ENCODE data around the gene COL23A1.

Gene COL23A1

DNA sequence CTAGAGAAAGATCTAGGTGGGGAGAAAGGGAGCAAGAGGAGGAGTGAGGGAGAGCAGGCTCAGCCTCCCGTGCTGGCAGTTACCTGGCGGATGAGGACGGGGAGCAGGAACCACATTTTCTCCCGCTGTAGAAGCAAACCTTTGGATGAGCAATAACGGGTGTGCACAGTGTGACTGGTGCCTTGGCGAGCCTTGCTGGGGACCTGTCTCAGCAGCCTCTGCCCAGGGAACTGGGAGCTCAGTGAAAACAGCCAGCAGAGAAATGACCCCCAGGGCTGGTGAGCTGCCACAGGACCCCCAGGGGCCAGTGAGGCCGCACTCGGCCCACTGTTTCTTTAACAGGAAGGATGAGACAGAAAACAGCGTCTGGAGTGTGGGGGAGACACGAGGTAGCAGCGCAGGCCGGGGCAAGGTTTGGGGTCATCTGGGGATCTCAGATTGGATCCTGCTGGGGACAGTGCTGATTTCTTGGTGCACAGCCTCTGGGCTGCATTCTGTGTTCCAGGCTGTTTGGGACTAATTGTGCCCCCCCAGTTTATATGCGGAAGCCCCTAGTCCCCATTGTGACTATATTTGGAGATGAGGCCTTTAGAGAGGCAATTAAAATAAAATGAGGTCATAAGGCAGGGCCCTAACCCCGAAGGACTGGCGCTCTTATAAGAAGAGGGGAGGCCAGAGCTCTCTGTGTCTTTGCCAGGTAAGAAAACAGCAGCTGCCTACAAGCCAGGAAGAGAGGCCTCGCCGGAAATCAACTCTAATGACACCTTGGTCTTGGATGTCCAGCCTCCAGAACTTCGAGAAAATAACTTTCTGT lies 238.8 kb downstream of the COL23A1 start:
- DNase-seq = no peak

GRCh38 chr5:178350361-178351220 lies 239.6 kb downstream of the COL23A1 start:
- no peak for DNase-seq

GRCh38 chr5:178349625-178350353 lies 240.4 kb downstream of the COL23A1 start:
- no peak for DNase-seq

DNA sequence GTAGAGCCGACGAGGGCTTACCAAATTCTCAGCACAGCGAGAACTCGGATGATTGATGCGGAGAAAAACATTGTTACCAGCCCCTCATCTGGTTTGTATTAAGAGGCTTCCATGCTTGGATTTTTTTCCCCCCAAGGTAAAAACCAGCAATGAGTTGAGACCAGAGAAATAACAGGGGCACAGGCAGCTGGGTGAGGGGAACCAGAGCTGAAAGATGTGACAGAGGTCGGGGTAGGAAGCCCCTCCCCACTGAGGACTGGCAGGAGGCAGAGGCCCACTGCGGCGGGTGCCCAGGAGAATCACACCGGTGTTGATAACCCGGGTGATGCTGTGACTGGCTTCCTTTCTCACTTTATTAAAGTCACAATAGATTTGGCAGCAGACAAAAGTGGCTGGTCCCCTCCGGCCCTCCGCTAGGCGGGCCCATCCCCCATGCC lies 241.1 kb downstream of the COL23A1 start:
- no peak for DNase-seq

DNA sequence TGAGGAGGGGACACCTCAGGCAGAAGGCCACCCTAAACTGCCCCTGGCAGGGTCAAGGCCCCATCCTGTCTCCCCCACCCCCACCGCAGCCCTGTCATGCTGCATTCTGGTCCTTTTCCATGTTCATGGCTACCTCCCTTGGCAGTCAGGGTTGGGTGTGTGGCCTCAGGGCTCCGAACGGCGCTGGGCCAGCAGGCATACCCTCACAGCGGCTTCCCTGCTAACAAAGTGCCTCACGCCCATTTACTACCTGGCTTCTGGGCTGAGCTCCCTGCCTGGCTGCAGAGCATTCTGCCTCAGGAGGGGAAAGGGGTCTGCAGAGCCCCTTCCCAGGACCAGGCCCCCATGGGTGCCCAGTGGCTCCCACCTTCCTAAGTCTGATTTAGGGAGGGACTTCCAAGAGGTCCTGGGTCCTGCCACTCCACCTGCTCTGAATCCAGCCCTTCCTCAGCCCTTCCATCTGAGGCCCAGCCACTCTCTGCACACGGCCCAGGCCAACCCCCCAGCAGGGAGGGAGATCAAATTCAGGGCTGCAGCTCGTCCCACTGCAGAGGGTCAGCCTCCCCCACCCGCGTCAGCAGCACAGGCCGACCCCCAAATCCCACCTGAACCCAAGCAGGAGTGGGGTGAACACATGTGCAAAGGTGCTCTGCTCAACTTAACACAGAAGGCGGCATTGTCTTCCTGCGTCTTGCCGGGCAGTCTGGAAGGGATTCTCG lies 241.7 kb downstream of the COL23A1 start:
- DNase-seq = no peak

GRCh38 chr5:178347956-178348355 lies 242.2 kb downstream of the COL23A1 start:
- DNase-seq = no peak

DNA sequence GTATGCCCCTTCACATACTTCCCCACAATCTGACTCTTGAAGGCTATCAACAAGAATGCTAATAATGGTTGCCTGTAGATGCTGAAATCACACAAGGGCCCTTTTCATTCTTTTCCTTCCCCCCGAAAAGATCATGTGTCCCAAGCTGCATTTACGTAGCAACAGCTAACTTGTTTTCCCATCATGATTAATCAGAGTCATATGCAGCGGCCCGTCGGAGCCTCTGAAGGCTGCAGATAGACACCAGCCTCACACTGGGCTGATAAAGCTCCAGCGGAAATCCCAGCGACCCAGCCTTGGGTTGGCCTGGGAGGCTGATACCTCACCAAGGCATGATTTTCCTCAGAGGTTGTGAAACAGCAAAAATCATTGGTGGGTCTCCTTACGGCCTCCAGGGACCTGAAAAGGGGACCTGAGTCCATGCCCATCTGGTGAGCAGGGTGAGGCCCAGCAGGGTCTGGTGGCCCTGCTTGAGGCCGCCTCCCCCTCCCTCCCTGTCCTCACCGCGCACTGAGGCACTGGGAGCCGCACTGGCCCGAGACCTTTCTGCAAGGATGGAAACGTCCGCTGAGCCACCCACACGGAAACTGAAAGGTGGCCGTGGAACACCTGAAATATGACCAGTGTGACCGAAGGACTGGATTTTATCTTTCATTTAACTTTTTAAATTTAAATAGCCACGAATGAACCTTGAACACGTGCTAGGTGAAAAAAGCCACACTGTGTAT lies 243.4 kb downstream of the COL23A1 start:
- DNase-seq = no peak

DNA sequence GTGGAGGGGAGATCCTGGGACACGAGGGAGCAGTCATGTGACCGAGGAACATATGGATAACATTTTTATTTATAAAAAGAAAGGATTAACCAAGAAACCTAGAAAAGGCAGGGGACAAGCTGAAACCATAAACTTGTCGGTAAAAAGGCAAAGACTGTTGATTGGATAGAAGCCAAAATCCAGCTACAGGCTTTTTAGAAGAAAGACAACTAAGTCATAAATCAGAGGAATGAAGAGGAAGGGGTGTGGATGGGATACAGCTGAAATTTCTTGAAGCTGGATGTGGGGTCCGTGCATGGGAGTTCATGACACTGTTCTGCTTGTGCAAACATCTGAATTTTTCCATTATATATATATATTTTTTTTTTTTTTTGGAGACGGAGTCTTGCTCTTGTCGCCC lies 246.9 kb downstream of the COL23A1 start:
- no peak for DNase-seq

DNA sequence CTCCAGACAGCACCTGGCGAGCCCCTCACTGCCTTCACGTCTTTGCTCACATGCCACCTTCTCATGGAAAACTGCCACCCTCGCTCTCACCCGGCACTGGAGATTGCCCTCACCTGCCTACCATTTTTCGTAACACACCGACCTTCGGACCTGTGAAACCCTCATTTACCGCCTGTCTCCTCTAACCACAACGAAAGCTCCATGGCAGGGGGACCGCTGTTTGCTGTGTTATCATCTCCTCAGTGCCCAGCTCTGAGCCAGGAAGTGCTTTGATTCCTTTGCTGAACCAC lies 248.4 kb downstream of the COL23A1 start:
- no peak for DNase-seq

DNA sequence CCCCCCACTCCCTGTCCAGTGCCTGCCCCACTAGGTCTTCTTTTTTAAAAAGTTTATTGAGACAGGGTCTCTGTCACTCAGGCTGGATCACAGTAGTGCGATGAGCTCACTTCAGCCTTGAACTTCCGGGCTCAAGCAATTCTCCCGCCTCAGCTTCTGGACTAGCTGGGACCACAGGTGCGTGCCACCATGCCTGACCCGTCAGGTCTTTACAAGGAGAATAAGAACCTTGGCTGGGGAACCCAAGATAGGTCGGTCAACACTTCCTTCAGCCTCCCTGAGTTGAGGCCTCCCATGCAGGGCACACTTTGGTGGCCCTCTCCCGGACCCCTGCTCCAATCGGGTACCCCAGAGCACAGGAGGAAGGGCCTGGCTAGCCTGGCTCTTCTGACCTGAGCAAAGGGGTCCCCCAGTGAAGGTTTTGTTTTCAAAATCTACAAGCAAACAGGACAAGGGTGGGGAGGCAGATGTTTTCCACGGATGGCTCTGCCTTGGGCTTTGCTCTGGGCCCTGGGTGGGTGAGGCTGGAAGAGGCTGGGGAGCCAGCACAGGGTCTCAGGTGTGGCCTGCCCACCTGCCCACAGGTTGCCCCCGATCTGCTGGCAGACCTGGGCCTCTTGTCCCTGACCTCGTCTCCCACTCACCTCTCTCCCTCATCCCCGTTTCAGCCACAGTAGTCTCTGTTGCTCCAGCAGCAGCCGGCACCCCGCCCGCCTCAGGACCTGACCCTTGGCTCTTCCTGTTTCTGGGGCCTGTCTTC lies 248.9 kb downstream of the COL23A1 start:
- no peak for DNase-seq

DNA sequence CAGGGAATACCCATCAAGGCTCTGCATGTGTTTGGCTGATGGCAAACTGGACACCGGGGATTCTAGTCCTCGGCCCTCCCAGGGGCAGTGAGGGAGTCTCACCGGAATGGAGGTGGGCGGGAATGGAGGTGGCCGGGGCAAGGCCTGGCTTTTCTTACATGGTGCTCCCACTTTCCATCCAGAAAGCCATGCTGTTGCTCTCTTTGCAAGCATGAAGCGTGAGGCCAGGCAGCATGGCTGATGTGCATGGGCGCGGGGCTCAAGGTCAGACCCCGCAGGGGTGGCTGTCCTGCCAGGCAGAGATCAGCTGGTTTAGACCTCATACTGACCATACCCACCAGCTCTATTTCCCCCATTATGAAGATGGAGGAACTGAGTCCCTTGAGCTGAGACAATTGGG lies 249.6 kb downstream of the COL23A1 start:
- DNase-seq = no peak

- DNase-seq = no peak
Observed at GRCh38 chr5:178340187-178340586, 250.0 kb downstream of the COL23A1 start.

GRCh38 chr5:178339272-178339671 lies 250.9 kb downstream of the COL23A1 start:
- DNase-seq = no peak

DNA sequence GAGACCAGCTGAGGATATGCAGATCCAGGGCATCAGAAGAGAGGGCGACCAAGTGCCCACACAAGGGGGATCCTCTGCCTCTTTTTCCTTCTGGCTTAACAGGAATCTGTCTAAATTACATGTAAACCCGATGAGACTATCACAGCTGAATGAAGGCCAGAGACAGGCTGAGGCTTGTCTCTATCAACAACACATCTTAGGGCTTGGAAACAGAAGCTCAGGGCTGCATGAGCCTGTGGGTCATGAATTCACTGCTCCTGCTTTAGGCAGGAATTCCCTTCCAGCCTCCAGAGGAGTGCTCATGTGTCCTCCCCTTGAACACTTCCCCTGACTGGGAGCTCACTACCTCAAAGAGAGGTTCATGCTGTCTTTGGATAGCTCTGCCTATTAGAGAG lies 251.4 kb downstream of the COL23A1 start:
- DNase-seq = no peak

GRCh38 chr5:178338126-178338749 lies 252.0 kb downstream of the COL23A1 start:
- no peak for DNase-seq

GRCh38 chr5:178337334-178337741 lies 252.9 kb downstream of the COL23A1 start:
- no peak for DNase-seq

GRCh38 chr5:178336889-178337288 lies 253.3 kb downstream of the COL23A1 start:
- no peak for DNase-seq

DNA sequence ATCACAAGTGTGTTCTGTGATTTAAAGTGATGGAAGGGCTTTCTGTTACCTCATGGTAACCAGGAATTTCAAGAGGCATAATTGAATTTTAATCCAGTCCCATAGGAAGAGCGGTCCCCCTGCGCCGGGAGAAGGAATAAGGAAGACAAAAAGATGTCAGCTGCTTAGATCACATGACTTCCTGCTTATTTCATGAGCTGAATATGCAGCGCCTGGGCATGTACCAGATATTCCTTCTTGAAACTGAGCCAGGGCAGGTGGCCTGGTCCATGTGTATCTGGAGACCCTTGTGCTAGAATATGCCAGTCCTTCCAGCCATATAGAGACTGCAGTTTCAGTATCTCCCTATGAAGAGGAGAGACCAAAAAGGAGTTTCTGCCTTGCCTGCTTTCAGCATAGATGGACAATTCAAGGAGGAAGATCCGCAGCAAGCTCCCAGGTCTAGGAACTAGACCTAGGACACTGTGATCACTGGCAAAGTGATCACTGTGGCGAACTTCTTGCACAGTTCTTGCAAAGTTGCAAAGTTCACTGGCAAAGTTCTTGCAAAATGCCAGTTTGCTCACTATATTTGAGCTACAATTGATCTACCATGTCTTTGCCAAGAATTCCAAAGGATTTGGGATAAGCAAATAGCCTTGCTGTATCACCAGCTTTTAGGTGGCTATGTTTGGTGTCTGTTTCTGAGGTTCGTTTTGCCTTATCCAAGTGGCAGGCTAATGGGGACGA lies 254.7 kb downstream of the COL23A1 start:
- DNase-seq = no peak

DNA sequence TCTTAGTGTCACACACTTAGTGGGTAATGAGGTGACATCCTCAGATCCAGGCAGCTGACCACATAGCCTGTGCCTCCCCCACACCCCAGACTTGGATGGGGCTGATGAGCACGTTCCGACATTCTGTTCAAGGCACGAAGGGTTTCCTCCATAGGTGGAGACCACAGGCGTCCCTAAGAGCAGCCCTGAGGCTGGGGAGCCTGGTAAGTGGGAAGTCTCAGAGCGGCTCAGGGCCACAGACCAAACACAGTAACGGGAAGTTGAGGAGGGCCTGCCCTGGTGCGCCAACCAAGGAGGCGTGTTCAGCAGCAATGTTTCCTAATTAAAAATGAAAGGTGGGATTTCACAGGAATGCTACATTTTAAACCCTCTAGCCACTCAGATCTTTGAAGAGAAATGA lies 255.3 kb downstream of the COL23A1 start:
- no peak for DNase-seq

- DNase-seq = no peak
Observed at GRCh38 chr5:178333821-178334481, 256.2 kb downstream of the COL23A1 start.

Data from NCI-H187 (cell line).